ENCODE measurements around the gene BUD23.
"Not testable (repeated sequence)": the region's sequence is repeated elsewhere in the genome, so short reads cannot be mapped to it uniquely, and the experiment has no call there.

Gene BUD23

DNA sequence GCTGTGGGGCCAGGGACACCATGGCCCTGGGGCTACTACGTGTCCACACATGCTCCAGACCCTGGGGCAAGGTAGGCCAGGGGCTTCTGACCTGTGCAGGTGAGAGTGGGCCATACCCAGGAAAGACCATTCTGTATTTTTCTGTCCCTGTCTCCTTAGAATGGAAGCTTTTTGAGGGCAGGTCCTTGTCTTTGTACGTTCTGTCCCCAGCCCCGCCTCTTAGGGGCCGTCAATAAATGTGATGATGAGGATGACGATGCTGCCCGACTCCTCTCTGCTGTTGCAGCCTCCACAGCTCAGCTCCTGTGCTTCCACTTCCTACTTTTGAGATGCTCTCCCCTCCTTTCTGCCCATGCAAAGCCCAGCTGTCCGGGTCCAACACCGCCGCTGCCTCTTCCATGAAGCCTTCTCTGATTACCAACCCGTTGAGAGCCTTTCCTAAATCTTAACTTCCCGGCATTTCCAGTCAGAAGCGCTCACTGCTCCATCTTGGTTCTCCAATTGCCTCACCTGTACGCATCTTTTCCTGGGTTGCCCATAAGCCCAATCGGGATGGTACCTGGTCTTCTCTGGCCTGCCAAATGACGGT lies 11.4 kb upstream of the BUD23 start:
- no peak for ATAC-seq (replicated peaks; ENCODE audit: extremely low read depth, poor library complexity, severe bottlenecking)
- Mint-ChIP-seq H3K4me1 (peaks cover 8% of the 10 kb centered on the region), H3K27me3 (no peaks in the 10 kb centered on the region), H3K9me3 (no peaks in the 10 kb centered on the region), H3K36me3 (ENCODE audit: insufficient read depth) (peaks cover 3% of the 10 kb centered on the region), H3K27ac (ENCODE audit: low read depth) (no peak overlapping the region), H3K4me3 (no peak overlapping the region)
- no peak for DNase-seq (ENCODE audit: low spot score in 2 of 2)

DNA sequence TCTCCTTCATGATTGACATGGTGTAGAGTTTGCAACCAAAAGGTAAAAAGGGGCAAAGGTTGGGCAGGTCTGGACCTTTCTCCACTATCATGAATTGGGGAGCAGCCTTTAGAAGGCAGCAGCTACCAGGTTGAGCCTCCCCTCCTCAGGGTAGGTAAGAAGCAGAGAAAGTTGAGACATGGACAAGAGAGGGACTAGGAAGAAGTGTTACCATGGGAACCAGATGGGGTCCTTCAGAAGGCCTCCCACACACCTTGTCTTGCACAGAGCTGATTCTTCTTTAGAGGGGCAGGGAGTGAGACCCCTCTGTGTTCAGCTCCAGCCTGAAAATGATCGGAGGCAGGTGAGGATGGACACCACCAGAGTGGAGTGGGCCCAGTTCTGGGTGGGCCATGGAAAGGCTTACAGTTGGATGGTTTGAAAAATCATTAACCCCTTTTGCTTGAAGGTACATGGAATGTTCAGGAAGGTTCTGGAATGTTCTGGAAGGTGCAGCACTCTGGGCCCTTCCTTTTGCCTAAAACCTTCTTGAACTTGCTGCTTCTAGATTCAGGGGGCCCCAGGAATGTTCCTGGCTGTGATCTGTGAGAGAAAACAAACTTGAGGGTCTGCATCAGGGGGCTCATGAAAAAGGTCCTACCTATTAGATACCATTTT lies 8.8 kb upstream of the BUD23 start:
- Mint-ChIP-seq H3K9me3 (no peaks in the 10 kb centered on the region), H3K36me3 (ENCODE audit: insufficient read depth) (peaks cover 6% of the 10 kb centered on the region), H3K27me3 (no peaks in the 10 kb centered on the region), H3K4me3 (no peak overlapping the region), H3K27ac (ENCODE audit: low read depth) (no peak overlapping the region), H3K4me1 (no peaks in the 10 kb centered on the region)
- no peak for ATAC-seq (replicated peaks; ENCODE audit: extremely low read depth, poor library complexity, severe bottlenecking)
- DNase-seq (ENCODE audit: low spot score in 2 of 2), result no peak

DNA sequence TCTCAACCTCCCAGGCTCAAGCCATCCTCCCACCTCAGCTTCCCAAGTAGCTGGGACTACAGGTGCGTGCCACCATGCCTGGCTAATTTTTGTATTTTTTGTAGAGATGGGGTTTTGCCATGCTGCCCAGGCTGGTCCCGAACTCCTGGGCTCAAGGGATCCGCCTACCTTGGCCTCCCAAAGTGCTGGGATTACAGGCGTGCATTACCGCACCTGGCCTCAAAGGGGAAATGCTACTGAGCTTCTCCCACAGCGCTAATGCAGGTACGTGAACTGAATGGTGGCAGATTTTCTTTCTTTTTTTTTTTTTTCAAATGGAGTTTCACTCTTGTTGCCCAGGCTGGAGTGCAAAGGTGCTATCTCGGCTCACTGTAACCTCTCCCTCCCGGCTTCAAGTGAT lies 7.3 kb upstream of the BUD23 start:
- H3K4me1 Mint-ChIP-seq; H3K4me3 Mint-ChIP-seq; H3K27me3 Mint-ChIP-seq; H3K27ac Mint-ChIP-seq (ENCODE audit: low read depth); ATAC-seq (replicated peaks; ENCODE audit: extremely low read depth, poor library complexity, severe bottlenecking); DNase-seq (ENCODE audit: low spot score in 2 of 2); H3K9me3 Mint-ChIP-seq: not testable (repeated sequence)
- H3K36me3 Mint-ChIP-seq (ENCODE audit: insufficient read depth), result peaks cover 11% of the 10 kb centered on the region

DNA sequence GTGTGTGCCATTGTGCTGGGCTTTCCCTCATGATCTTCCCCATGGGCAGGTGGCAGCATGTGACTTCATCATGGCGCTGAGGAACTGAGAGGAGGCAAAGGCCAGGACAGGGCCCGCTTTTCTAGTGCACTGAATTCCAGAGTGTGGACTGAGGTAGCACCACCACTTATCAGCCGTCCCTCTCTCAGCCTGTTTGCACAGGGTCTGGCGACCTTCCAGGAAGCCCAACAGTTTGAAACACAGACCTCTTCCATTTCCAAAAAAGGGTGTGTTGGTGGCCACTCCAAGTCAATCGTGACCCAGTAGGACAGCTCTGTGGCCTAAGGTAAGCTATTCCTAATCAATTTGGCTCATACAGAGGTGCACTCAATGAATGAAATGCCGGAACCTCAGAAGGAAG lies 4.5 kb upstream of the BUD23 start:
- peaks cover 25% of the 10 kb centered on the region for H3K4me1 Mint-ChIP-seq
- H3K4me3 Mint-ChIP-seq, result no peak overlapping the region
- no peak overlapping the region for H3K27ac Mint-ChIP-seq (ENCODE audit: low read depth)
- no peaks in the 10 kb centered on the region for H3K9me3 Mint-ChIP-seq
- H3K27me3 Mint-ChIP-seq, result no peaks in the 10 kb centered on the region
- peaks cover 24% of the 10 kb centered on the region for H3K36me3 Mint-ChIP-seq (ENCODE audit: insufficient read depth)
- DNase-seq (ENCODE audit: low spot score in 2 of 2) (no peak), ATAC-seq (replicated peaks; ENCODE audit: extremely low read depth, poor library complexity, severe bottlenecking) (no peak)

DNA sequence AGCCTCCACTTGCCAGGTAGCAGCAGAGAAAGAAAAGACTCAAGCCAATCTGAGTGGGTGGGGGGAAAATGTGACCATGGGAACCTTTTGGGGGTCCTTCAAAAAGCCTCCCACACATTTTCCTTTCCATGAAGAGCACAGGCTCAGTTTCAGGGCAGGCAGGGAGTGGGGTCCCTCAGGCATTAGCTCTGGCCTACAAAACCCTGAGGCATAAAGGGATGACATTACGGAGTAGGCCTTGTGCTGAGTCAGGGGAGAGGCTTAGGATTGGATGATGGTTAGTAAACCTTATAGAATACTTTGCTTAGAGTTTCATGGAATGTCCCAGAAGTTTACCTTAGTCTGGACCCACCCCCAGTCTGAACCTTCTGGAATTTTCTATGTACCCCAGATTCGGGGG lies 3.7 kb upstream of the BUD23 start:
- H3K9me3 Mint-ChIP-seq, result no peaks in the 10 kb centered on the region
- ATAC-seq (replicated peaks; ENCODE audit: extremely low read depth, poor library complexity, severe bottlenecking), result no peak
- H3K4me1 Mint-ChIP-seq, result peaks cover 29% of the 10 kb centered on the region
- no peak overlapping the region for H3K27ac Mint-ChIP-seq (ENCODE audit: low read depth)
- no peak for DNase-seq (ENCODE audit: low spot score in 2 of 2)
- no peak overlapping the region for H3K4me3 Mint-ChIP-seq
- H3K36me3 Mint-ChIP-seq (ENCODE audit: insufficient read depth), result peaks cover 24% of the 10 kb centered on the region
- H3K27me3 Mint-ChIP-seq, result no peaks in the 10 kb centered on the region

DNA sequence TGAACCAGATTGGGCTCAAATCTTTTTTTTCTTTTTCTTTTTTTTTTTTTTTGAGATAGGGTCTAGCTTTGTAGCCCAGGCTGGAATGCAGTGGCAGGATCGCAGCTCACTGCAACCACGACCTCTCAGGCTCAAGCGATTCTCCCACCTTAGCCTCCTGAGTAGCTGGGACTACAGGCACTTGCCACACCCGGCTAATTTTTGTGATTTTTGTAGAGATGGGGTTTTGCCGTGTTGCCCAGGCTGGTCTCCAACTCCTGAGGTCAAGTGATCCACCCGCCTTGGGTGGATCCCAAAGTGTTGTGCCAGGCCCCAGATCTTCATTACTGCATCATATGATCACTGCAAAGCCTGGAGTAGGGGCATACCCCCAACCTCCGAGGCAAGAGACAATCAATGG lies 2.9 kb upstream of the BUD23 start:
- DNase-seq (ENCODE audit: low spot score in 2 of 2), result no peak
- Mint-ChIP-seq H3K9me3 (no peaks in the 10 kb centered on the region), H3K27ac (ENCODE audit: low read depth) (no peak overlapping the region), H3K27me3 (no peaks in the 10 kb centered on the region), H3K4me3 (no peak overlapping the region), H3K36me3 (ENCODE audit: insufficient read depth) (peaks cover 24% of the 10 kb centered on the region), H3K4me1 (peaks cover 29% of the 10 kb centered on the region)
- ATAC-seq (replicated peaks; ENCODE audit: extremely low read depth, poor library complexity, severe bottlenecking), result no peak

DNA sequence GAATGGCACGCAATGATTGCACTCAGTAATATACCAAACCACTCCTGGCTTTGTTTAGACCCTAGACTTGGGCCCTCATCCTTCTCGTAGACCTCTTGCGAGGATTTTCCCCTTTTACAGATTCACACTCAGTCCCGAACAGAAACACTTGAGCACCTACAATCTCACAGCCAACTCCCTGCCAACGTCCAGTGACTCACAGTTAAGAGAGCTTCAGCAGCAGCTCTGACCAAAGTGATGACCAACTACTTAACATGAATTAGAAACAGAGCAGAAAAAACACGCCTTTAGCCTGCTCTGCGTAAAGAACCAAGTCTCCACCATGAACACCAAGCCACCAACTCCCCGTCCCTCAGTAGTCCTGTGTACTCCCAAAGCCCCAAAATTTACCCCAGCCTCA lies 2.4 kb upstream of the BUD23 start:
- Mint-ChIP-seq H3K27ac (ENCODE audit: low read depth) (no peak overlapping the region), H3K4me3 (peak overlapping the region; percentile 96), H3K4me1 (peaks cover 29% of the 10 kb centered on the region), H3K9me3 (no peaks in the 10 kb centered on the region), H3K27me3 (no peaks in the 10 kb centered on the region), H3K36me3 (ENCODE audit: insufficient read depth) (peaks cover 24% of the 10 kb centered on the region)
- DNase-seq (ENCODE audit: low spot score in 2 of 2), result no peak
- ATAC-seq (replicated peaks; ENCODE audit: extremely low read depth, poor library complexity, severe bottlenecking), result no peak

DNA sequence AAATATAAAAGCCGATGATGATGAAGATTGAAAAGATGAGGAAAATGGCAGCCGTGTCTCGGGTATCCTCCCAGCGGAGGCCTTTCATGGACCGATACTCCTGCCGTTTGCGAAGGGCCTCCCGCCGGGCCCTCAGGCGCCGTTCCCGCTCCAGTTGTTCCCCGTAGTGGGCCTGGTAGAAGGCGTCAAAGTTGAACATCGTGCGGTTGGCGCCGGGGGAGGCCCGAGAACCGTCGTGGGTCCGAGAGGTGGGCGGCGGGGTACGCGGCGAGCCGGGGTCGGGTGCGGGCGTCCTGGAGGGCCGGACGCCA lies 697 bp upstream of the BUD23 start:
- Mint-ChIP-seq H3K27me3 (no peaks in the 10 kb centered on the region), H3K4me3 (peak overlapping the region; percentile 96), H3K9me3 (no peaks in the 10 kb centered on the region), H3K36me3 (ENCODE audit: insufficient read depth) (peaks cover 27% of the 10 kb centered on the region), H3K27ac (ENCODE audit: low read depth) (peak overlapping the region; percentile 93), H3K4me1 (peaks cover 29% of the 10 kb centered on the region)
- no peak for DNase-seq (ENCODE audit: low spot score in 2 of 2)
- ATAC-seq (replicated peaks; ENCODE audit: extremely low read depth, poor library complexity, severe bottlenecking), result no peak

DNA sequence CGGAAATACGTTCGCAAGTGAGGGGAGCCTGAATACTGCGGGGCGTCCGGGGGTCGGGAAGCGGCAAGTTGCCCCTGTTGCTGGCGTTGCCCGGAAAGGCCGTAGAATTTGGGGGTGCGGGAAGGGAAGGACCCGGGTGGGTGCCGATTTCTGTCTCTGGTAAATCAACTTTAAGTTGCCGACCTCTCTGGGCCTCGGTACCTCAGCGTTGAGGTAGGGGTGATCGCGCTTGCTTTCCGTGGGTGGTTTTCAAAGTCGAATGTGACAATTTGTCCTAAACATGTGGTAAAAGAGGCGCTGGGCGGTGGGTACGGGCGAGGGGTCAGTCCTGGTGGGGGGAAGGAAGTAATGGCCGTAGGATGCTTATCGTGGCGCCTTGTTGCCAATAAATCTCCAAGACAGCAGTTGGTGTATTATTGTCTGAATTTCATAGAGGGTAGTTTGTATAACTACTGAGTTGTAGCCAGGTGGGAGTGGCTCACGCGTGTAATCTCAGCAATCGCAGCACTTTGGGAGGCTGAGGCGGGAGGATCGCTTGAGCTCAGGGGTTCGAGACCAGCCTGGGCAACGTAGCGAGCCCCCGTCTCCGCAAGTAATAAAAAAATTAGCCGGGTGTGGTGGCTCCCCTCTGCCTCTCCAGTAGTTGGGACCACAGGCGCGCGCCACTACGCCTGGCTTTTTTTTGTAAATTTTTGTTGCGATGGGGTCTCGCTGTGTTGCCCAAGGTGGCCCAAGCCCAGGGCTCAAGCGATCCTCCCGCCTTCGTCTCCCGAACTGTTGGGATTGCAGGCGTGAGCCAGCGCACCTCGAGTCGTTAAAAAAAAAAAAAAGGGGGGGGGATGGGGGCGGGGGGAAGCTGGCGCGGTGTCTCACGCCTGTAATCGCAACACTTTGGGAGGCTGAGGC lies 644 bp downstream of the BUD23 start:
- no peak for DNase-seq (ENCODE audit: low spot score in 2 of 2)
- H3K4me1 Mint-ChIP-seq, result peaks cover 36% of the 10 kb centered on the region
- H3K27me3 Mint-ChIP-seq, result no peaks in the 10 kb centered on the region

DNA sequence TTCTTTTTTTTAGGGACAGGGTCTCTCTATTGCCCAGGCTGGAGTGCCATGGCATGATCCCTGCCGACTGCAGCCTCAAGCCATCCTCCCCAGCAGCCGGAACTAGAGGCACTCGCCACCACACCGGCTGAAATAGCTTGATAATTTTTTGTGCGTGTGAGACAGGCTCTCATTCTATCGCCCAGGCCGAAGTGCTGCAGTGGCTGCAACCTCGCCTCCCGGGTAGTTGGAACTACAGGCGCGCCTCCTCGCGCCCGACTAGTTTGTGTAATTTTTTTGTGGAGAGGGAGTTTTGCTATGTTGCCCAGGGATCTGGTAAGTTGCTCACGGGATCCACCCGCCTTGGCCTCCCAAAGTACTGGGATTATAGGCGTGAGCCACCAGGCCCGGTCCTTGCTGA lies 1.9 kb downstream of the BUD23 start:
- no peaks in the 10 kb centered on the region for H3K9me3 Mint-ChIP-seq
- H3K4me1 Mint-ChIP-seq, result peaks cover 36% of the 10 kb centered on the region
- peaks cover 34% of the 10 kb centered on the region for H3K36me3 Mint-ChIP-seq (ENCODE audit: insufficient read depth)
- peak overlapping the region; percentile 96 for H3K4me3 Mint-ChIP-seq
- ATAC-seq (replicated peaks; ENCODE audit: extremely low read depth, poor library complexity, severe bottlenecking) (no peak), DNase-seq (ENCODE audit: low spot score in 2 of 2) (no peak)
- H3K27ac Mint-ChIP-seq (ENCODE audit: low read depth), result no peak overlapping the region
- H3K27me3 Mint-ChIP-seq, result no peaks in the 10 kb centered on the region

More for the DNA sequence above, 644 bp downstream of the BUD23 start:
- peak; percentile 11 for ATAC-seq (replicated peaks; ENCODE audit: extremely low read depth, poor library complexity, severe bottlenecking)
- Mint-ChIP-seq H3K9me3 (no peaks in the 10 kb centered on the region), H3K27ac (ENCODE audit: low read depth) (peak overlapping the region; percentile 93), H3K36me3 (ENCODE audit: insufficient read depth) (peaks cover 30% of the 10 kb centered on the region), H3K4me3 (peak overlapping the region; percentile 96)

DNA sequence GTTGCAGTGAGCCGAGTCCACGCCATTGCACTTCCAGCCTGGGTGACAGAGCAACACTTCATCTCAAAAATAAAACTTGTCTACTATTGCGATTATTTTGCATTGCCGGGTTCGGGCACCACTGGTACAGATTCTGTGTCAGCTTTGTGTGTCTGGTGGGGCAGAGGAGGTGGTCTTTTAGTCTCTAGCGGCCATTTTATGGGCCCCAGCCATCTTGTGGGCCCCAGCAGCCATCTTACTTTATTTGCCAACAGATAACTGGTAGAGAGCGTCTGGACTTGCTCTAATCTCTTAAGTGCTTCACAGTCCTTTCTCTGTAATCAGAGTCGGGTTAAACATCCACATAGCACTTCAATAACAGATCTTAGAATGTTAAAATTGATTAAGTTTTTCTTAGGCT lies 4.9 kb downstream of the BUD23 start:
- no peak overlapping the region for H3K27ac Mint-ChIP-seq (ENCODE audit: low read depth)
- H3K9me3 Mint-ChIP-seq, result no peaks in the 10 kb centered on the region
- H3K36me3 Mint-ChIP-seq (ENCODE audit: insufficient read depth), result peaks cover 33% of the 10 kb centered on the region

DNA sequence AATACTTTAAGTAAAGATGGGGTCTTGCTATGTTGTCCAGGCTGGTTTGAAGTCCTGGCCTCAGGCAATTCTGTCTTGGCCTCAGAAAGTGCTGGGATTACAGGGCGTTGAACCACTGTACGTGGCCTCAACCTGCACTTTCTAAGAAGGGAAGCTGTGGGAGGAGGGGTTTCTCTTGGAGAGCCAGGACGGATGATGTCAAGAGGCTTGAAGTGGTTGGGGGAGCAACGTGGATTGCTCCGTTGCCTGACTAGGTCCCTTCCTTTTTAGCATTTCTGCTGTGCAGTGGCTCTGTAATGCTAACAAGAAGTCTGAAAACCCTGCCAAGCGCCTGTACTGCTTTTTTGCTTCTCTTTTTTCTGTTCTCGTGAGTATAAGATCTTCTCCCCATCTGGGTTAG lies 7.2 kb downstream of the BUD23 start:
- H3K9me3 Mint-ChIP-seq, result no peaks in the 10 kb centered on the region
- peaks cover 46% of the 10 kb centered on the region for H3K36me3 Mint-ChIP-seq (ENCODE audit: insufficient read depth)
- no peaks in the 10 kb centered on the region for H3K27me3 Mint-ChIP-seq
- no peak overlapping the region for H3K27ac Mint-ChIP-seq (ENCODE audit: low read depth)
- no peak for DNase-seq (ENCODE audit: low spot score in 2 of 2)
- no peak overlapping the region for H3K4me3 Mint-ChIP-seq
- H3K4me1 Mint-ChIP-seq, result peaks cover 13% of the 10 kb centered on the region
- no peak for ATAC-seq (replicated peaks; ENCODE audit: extremely low read depth, poor library complexity, severe bottlenecking)

More for the DNA sequence above, 4.9 kb downstream of the BUD23 start:
- H3K4me1 Mint-ChIP-seq, result peaks cover 22% of the 10 kb centered on the region
- ATAC-seq (replicated peaks; ENCODE audit: extremely low read depth, poor library complexity, severe bottlenecking) (no peak), DNase-seq (ENCODE audit: low spot score in 2 of 2) (no peak)
- no peaks in the 10 kb centered on the region for H3K27me3 Mint-ChIP-seq
- H3K4me3 Mint-ChIP-seq, result no peak overlapping the region

DNA sequence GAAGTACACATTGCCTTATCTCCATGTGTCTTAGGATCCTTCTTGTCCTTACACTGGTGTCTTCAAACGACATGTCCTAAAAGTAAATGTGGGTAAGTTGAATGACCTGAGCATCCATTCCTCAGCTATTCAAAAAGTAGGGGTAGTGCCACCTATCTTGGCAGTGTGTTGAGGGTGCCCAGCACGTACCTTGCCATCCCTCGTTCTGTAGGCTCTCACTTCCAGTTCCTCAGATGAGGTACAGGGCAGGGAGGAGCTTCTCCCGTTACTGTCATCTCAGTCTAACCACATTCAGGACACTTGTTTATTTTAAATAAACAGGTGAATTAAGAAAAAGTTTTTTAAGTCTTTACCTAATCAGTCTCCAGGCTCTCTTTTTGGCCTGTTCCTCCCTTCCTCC lies 13.0 kb downstream of the BUD23 start:
- H3K4me1 Mint-ChIP-seq, result peaks cover 6% of the 10 kb centered on the region
- DNase-seq (ENCODE audit: low spot score in 2 of 2) (no peak), ATAC-seq (replicated peaks; ENCODE audit: extremely low read depth, poor library complexity, severe bottlenecking) (no peak)
- H3K27me3 Mint-ChIP-seq, result no peaks in the 10 kb centered on the region
- no peaks in the 10 kb centered on the region for H3K9me3 Mint-ChIP-seq
- no peak overlapping the region for H3K4me3 Mint-ChIP-seq
- no peak overlapping the region for H3K27ac Mint-ChIP-seq (ENCODE audit: low read depth)
- H3K36me3 Mint-ChIP-seq (ENCODE audit: insufficient read depth), result peaks cover 70% of the 10 kb centered on the region
